HL-60 (cell line): ENCODE data around the gene MOK.

ENCODE experiments used
- POLR2AphosphoS5 ChIP-seq: IDR thresholded peaks from 2 replicates; pipeline ENCODE4 v1.6.1; 2012; ENCODE audit warnings: low read depth
- REST ChIP-seq: IDR thresholded peaks from 2 replicates; pipeline ENCODE4 v1.6.1; 2012; ENCODE audit warnings: low read depth; ENCODE audit not compliant: insufficient replicate concordance
- SPI1 ChIP-seq: IDR thresholded peaks from 2 replicates; pipeline ENCODE4 v1.6.1; 2012; ENCODE audit warnings: low read depth, mild to moderate bottlenecking, borderline replicate concordance
- TF ChIP-seq, protein P1 (sequence below): IDR thresholded peaks from one replicate; pipeline ENCODE4 v1.5.1; 2011; ENCODE audit warnings: low read length, control low read depth, inconsistent platforms; ENCODE audit not compliant: insufficient read depth

- TF ChIP-seq, protein P1, sequence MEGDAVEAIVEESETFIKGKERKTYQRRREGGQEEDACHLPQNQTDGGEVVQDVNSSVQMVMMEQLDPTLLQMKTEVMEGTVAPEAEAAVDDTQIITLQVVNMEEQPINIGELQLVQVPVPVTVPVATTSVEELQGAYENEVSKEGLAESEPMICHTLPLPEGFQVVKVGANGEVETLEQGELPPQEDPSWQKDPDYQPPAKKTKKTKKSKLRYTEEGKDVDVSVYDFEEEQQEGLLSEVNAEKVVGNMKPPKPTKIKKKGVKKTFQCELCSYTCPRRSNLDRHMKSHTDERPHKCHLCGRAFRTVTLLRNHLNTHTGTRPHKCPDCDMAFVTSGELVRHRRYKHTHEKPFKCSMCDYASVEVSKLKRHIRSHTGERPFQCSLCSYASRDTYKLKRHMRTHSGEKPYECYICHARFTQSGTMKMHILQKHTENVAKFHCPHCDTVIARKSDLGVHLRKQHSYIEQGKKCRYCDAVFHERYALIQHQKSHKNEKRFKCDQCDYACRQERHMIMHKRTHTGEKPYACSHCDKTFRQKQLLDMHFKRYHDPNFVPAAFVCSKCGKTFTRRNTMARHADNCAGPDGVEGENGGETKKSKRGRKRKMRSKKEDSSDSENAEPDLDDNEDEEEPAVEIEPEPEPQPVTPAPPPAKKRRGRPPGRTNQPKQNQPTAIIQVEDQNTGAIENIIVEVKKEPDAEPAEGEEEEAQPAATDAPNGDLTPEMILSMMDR: no peak
- no peak for TF ChIP-seq POLR2AphosphoS5
- no peak for TF ChIP-seq REST
- no peak for TF ChIP-seq SPI1
Measured at GRCh38 chr14:102280376-102280962, 24.5 kb downstream of the MOK start.
